ENCODE measurements around the gene NUP98.
"Not testable (repeated sequence)": the region's sequence is repeated elsewhere in the genome, so short reads cannot be mapped to it uniquely, and the experiment has no call there.

Gene NUP98

DNA sequence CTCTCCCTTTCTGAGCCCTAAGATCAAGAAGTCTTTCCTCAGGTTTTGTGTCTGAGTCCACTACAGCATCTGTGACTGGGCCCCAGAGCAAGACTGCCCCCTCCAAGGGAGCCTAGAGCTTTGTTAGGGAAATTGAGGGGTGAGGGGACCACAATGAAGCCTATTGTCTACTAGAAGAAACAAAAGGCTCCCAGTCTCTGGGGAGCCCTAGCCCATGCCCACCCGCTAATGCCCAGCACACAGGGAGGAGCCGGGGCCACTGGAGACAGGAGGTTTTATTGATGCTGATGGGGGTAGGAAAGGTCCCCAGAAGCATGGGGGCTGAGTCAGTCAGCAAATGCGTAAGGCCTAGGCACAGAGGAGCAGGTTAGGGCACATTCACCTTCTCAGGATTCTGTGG is 29.4 kb upstream of the NUP98 start:
- DNase-seq (ENCODE audit: low spot score) = no peak

DNA sequence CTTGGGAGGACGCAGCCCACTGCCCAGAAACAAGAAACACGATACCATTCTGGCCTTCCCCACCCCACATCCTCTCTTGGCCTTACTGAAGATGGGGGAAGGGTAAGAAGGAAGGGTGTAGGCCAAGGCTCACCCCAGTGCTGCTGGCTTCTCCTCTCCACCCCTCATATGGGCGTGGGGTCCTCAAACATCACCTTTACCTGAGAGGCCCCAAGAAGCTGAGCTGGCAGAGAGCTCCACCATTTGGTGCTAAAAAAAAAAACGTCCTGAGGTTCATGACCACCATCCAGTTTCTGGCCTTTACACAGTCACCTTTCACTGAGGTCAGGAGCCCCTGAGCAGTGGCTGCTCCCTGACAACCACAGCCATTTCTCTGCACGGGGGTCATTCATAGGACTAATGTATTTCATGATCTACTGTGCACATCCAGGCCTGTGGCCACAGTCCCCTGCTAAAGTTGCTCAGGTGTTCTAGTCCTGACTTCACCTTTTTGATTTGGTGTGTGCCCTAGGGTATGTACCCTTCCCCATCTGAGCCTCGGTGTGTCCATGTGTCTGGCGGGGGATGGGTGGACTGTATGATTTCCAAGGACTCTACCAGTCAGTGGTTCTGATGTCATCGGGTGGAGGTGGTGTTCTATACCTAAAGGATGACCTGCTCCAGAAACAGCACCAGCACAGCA is 28.3 kb upstream of the NUP98 start:
- no peak for DNase-seq (ENCODE audit: low spot score)

- DNase-seq (ENCODE audit: low spot score) = peak; percentile 86
Measured at GRCh38 chr11:3824714-3825472, 27.5 kb upstream of the NUP98 start.

DNA sequence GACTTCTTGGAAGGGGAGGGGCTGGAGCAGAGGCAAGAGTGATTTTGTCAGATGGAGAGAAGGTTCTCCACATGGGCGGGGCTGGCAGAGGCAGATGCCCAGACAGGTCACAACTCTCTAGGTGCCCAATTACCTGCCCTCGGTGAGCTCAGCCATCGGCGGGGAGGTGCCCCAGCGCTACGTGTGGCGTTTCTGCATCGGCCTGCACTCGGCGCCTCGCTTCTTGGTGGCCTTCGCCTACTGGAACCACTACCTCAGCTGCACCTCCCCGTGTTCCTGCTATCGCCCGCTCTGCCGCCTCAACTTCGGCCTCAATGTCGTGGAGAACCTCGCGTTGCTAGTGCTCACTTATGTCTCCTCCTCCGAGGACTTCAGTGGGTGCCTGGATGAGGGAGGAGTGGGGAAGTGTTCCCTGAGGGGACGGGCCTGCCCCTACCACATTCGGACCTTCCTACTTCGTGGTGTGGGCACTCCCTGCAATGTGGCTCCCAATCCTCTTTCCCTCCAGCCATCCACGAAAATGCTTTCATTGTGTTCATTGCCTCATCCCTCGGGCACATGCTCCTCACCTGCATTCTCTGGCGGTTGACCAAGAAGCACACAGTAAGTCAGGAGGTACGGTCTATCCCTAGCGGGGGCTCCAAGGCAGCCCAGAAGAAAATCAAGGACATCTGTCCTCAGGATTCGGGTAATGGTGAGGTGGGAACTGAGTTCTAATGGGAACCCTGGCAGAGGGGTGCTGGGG is 26.6 kb upstream of the NUP98 start:
- DNase-seq (ENCODE audit: low spot score) = no peak

DNA sequence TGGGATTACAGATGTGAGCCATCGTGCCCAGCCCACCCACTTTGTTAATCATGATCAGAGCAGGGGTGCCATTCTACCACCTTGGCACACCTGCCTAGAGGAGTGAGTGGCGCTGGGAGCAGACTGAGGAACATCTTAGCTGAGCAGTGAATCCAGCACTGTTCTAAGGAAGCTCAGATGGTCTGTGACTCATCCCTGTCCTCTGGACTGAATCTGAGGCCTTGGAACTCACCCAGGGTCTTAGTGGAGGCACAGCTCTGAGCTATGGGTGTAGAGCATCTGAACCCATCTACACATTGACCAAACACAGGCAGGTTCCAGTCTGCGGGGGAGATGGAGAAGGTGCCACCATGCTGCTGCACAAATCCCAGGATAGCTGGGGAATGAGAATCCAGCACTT is 25.9 kb upstream of the NUP98 start:
- DNase-seq (ENCODE audit: low spot score) = no peak

DNA sequence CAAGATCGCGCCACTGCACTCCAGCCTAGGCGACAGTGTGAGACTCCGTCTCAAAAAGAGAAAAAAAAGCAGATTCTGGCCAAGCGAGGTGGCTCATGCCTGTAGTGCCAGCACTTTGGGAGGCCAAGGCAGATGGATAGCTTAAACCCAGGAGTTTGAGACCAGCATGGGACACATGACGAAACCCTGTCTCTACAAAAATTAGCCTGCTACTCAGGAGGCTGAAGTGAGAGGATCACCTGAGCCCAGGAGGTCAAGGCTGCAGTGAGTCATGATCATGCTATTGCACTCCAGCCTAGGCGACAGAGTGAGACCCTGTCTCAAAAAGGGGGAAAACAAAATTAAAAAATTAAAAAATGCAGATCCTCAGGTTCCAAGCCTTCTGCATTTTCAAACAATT is 25.0 kb upstream of the NUP98 start:
- DNase-seq (ENCODE audit: low spot score) = no peak

GRCh38 chr11:3820971-3821370 is 23.6 kb upstream of the NUP98 start:
- no peak for DNase-seq (ENCODE audit: low spot score)

GRCh38 chr11:3817181-3817800 is 19.9 kb upstream of the NUP98 start:
- no peak for DNase-seq (ENCODE audit: low spot score)

DNA sequence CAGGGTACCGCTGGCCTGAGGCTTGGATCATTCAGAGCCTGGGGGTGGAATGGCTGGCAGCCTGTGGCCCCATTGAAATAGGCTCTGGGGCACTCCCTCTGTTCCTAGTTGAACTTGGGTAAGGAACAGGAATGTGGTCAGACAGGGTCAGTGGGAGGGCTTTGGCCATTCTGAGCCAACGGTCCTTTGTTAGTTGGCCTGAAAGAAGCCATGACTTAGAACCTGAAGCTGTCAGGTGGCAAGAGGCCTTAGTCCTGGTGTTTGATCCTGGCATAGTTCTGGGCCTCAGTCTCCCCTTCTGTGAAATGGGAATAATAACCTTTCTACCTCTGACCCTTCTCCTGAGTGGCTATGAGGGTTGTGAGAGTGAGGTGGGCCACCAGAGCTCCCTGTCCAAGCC is 19.3 kb upstream of the NUP98 start:
- DNase-seq (ENCODE audit: low spot score) = no peak

DNA sequence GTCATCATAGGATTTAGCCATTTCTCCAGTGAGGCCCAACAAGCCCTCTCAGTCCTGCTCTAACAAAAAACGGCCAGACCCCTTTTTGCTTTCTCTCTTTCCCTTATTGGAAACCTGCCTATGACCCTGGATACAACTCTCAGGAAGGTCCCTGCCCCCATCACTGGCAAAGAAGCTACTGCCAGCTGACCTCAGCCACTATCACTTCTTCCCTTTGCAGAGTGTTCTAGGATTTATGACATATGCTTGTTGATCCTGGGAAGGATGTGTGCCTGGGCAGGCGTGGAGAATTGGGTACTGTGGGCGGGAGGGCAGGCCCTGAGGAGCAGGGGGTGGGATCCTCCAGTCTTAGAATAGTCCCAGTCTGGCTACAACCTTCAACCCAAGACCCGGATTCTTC is 18.5 kb upstream of the NUP98 start:
- no peak for DNase-seq (ENCODE audit: low spot score)

DNA sequence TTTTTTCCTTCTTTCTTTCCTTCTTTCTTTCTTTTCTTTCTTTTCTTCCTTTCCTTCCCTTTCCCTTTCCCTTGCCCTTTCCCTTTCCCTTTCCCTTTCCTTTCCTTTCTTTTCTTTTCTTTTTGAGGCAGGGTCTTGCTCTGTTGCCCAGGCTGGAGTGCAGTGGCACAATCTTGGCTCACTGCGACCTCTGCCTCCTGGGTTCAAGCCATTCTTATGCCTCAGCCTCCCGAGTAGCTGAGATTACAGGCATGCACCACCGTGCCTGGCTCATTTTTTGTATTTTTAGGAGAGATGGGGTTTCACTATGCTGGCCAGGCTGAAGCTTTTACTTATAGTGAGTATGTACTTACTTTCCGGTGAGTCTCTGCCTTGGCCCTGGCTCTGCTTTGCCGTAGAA is 17.5 kb upstream of the NUP98 start:
- not testable (repeated sequence) for DNase-seq (ENCODE audit: low spot score)

DNA sequence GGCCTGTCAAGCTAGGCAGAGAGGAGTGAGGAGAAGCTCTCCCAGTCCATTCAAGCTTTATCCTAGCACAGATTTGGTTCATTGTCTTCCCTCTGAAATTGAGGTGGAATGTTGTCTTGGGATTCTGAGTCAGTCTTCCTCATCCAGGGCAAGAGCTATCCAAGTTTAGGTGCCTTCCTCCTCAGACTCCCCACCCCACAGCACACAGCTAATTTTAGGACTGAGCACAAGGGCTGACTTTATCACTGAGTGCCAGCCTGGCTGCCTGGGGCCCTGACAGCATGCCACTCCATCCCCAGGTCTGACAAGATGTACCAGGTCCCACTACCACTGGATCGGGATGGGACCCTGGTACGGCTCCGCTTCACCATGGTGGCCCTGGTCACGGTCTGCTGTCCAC is 13.6 kb upstream of the NUP98 start:
- DNase-seq (ENCODE audit: low spot score) = no peak

DNA sequence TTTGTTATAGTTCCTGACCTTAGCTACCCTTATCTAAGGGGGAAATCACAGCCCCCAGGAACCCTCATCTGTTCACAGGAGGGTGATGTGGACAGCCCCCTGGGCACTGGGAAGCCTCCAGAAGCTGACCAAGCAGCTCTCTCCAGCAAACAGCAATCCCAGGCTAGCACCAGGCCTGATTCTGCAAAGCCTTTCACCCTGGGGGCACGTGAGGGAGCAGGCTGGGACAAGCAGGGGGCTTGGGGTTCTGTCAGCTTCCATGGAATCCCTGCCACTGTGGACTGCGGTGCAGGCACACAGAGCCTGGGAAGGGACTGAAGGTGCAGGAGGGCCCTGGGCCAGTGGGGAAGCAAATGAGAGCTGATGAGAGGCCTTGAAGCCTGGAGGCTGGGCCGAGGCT is 13.1 kb upstream of the NUP98 start:
- no peak for DNase-seq (ENCODE audit: low spot score)

DNA sequence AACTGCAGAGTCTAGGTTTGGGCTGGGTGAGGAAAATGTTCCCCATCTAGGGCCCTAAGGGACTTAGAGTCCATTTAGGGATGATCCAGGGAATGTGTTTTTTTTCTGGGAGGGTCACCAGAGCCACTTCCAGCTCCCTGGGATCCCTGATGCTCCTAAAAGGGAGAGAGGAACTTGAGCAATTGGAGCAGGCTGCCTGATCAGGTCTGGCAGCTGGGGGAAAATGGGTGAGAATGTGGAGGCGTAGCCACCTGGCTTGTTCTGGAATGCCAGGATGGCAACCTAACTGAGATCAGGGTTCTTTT is 12.2 kb upstream of the NUP98 start:
- DNase-seq (ENCODE audit: low spot score) = no peak

DNA sequence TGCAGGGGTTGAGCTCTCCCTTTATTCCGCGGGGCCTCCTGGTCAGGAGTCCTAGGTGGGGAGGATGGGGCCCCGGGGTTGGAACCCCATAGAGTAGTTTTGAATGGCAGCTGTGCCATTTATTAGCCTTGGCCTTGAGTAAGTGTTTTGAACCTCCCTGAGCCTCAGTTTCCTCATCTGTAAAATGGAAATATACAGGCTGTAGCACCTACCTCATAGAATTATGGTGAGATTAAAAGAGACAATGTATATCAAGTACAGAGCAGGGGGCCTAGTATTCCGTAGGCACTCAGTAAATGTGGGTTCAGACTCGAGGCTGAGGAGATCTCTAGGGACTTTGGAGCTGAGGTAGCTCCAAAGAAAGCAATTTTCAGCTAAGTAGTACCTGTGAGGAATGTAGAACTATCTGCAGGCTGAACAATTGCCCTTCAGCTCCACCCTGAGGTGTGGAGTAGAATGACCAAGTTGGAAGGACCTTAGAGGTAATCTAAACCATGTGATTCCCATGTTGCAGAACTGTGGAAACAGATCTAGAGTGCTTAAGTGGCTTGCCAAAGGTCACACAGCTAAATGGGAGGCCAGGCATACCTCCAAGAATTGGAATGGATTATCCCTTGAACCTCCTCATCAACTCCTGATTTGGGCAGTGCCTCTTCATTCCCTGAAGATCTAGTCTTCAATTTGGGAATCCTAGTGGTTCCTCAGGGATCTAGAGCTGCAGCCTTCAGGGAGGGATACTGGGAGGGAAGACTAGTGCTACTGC is 11.7 kb upstream of the NUP98 start:
- peak; percentile 66 for DNase-seq (ENCODE audit: low spot score)

DNA sequence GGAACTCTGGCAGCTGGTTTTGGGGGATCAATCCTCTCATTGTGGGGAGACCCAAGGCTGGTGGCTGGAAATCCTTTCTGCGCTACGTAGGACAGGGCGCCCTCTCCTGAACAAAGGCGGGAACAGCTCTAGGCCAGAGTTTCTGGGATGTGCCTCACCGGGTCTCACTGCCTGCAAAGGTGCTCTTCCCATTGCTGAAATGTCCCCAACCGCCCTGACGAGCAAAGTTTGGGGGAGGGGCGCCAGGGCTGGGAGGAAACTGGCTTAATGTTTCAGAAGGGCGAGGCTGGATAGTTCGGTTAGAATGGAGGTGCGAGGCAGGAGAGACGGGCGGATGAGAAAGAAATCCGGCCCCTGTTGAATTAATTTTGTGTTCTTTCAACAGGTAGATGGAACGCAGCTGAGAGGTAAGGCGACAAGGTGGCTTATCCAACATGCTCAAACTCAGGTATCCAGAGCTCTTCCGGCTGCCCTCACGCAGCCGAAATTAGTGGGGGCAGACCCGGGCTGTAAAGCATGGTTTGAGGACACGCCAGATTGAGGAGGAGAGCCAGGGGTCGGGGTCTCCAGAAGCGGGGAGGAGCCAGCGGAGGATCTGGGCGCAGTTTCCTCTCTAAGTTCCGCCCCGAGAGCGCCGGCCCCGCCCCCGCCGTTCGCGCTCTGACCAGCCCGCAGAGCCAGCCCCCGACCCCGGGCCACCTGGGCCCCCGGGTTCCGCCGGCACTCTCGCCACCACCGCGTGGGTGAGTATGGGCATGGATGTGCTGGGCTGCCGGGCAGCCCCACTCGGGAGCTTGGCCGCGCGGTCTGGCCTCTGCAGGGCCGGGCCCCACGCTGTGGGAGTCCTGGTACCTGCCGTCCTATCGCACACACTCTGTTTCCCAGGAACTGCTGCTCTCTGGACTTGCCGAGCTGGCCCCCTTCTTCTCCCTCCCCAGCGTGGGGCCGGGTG is 10.8 kb upstream of the NUP98 start, which contains the start of gene PGAP2:
Gene PGAP2, plus strand, starts transcription at position 652 of the 952 bp plus-strand sequence. CDS start 2,700 bp downstream, outside the sequence.
- DNase-seq (ENCODE audit: low spot score) = peak; percentile 58

DNA sequence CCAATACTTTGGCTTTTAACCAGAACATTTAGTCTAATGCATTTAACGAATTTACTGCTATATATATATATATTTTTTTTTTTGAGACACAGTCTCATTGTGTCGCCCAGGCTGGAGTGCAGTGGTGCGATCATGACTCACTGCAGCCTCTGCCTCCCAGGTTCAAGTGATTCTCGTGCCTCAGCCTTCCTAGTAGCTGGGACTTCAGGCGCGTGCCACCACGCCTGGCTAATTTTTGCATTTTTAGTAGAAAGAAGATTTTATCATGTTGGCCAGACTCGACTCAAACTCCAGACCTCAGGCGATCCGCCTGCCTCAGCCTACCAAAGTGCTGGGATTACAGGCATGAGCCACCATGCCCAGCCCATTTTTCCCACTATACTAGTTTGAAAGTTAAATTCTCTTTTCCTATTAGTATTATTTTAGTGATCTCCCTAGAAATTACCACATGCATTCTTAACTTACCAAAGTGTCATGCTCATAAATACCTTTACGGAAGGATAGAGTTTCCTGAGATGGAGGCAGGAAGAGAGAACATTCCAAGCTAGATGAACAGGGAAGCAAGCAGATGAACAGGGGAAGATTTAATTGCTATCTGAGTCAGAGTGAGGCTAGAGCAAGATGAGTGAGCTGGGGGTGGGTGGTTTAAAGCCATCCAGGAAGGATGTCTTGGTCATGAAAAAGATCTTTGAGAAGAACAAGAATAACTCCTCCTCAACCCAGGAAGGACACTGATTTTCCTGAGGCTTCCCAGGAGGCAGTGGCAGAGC is 6.6 kb upstream of the NUP98 start:
- DNase-seq (ENCODE audit: low spot score) = no peak

DNA sequence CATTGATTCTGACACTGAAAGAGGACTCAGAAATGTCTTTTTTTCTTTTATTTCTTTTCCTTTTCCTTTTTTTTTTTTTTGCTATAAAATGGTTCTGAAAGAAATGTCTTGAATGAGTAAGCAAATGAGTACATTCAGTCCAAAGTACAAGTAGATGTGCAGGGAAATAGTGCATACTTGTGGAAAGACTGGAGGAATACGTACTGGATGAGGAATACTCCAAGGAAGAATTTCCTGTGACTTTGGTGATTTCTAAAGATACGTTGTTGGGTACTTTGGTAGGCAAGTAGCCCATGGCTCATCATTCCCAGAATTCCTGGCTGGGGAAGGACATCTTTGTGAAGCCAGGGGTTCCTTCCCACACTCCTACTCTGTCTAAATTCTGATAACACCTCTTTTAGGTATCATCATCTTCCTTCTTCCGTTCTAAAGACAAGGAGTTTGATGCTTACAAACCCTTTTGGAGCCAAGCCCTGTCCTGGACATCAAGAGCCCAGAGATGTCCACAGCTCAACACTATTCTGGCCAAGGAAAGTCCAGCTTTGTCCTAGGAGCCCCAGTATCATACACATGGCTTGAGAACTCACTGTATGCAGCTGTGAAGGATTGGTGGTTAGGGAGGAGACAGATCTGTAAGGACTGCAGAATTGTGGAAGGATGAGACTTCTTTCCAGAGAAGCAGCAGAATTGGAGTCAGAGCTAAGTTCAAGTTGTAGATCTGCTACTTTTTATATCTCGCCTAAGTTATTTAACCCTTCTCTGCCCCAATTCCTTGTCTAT is 4.8 kb upstream of the NUP98 start:
- no peak for DNase-seq (ENCODE audit: low spot score)

GRCh38 chr11:3799873-3800272 is 2.5 kb upstream of the NUP98 start:
- no peak for DNase-seq (ENCODE audit: low spot score)
